Suppressor macrophage treated with lipopolysaccharide for 1 hour (primary cell): ENCODE results near the gene CFB.
"Not testable (repeated sequence)": the region's sequence is repeated elsewhere in the genome, so short reads cannot be mapped to it uniquely, and the experiment has no call there.

Source experiments
- DNase-seq, 3 donors: peaks; one replicate each; pipeline ENCODE4 v3.0.0-alpha.2; 2020 to 2022

CFB gene

DNA sequence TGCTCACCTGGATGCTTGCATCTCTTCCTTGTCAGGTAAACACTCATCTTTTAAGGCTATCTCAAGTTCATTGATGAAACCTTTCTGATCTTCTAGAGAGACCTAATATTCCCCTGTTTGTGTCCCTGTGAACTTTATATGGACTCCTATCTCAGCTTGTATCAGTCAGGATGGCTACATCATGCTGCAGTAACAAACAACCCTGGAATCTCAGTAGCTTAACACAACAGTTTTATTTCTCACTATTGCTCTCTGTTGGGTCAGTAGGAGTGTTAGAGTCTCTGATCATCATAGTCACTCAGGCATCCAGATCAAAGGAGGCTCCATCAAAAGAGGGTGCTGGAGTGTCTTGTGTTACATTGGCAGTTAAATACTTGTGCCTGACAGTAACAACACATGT lies 30.5 kb upstream of the CFB start:
- DNase-seq, result no peak

DNA sequence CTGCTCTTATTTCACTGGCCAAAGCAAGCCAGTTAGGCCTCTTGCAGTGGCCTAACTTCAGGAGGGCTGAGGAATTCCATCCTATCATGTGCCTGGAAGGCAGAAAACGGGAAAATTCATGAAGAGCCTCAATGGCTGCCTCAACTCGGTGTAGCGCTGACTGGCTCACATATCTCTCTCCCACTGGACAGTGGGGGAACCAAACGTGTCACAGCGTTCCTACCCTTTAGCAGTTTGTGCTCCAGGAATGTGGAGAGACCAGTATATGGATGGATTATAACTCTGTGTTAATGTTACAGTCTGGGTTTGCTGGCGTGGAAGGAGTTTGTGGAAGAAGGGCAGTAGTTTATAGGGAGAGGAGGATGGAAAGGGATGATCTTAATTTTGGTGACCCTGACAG lies 30.1 kb upstream of the CFB start:
- no peak for DNase-seq

DNA sequence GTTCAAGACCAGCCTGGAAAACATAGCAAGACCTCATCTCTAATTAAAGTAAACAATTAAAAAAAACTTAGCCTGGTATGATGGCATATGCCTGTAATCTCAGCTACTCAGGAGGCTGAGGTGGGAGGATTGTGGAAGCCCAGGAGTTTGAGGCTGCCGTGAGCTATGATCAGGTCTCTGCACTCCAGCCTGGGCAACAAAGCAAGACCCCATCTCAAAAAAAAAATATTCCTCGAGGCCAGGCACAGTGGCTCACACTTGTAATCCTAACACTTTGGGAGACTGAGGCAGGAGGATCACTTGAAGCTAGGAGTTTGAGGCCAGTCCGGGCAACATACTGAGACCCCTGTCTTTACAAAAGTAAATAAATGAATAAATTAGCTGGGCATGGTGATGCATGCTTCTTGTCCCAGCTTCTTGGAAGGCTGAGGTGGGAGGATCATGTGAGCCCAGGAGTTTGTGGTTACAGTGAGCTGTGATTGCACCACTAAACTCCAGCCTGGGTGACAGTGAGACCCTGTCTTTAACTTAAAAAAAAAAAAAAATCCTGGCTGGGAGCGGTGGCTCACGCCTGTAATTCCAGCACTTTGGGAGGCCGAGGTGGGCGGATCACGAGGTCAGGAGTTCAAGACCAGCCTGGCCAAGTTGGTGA lies 27.7 kb upstream of the CFB start:
- DNase-seq, result peak; percentile 51 to 65 (median 55)

DNA sequence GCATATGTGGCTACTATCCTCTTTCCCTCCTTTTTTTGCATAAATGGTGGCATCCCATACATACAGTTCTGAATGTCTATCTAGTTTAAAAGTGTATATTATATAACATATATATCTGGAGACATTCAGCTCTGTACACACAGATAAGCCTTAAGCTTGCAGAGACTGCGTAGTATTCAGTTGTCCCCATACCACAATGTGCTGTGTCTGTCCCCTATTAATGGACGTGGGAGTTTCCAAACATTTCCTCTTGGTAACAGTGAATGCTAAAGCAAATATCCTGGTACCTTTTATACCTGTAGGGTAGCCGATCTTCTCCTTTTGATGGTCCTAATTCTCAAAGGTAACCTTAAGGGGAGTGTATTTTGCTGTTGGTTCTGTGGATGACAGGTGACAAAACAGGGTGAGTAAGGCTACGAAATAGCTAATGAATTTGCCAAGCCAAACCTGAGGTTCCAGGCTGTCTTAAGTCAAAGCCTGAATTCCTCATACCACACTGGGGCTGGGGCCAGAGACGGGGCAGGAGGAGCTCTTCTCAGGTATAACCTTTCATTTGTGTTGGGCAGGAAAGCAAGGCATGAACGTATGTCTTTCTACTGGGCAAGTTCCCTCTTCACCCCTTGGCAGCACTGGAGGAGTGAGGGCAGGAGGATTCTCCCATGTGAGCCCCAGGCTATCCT lies 26.1 kb upstream of the CFB start:
- no peak for DNase-seq

DNA sequence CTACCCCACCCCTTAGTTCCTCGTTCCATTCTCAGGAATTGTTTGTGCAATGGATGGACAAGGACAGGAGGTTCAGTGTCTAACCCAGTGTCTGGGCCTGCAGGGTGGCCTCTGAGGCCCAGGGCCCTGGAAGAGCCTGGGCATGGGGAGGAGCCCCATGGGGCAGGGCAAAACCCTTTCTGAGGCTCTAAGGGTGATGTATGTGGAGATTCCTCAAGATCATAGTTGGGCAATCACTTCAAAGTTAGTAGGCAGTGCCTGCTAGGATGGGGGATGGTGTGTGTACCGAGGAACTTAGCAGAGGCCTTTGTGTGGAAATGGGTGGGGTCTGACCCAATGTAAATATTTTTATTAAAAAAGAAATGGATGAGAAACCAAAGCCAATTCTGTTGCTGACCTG lies 25.1 kb upstream of the CFB start:
- peak; percentile 84 to 89 (median 86) for DNase-seq

DNA sequence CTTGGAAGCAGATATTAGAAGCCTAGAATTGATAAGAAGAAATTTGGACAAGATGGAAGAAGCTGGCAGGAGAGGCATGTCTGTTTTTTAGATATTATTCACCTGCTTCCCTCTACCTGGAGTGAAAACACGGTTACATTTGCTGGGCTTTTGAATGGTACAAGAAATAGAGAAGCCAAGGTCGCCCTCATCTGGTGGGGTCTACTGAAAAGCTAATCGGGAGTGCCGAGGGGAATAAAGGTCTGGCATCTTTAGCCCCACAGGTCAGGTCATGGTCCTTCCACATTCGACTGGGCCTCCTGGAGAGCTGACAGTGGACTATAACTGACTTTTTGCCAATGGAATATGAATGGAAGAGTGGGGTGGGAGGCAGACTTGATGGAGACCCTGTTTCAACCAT lies 23.0 kb upstream of the CFB start:
- peak; percentile 37 to 46 (median 38) for DNase-seq

DNA sequence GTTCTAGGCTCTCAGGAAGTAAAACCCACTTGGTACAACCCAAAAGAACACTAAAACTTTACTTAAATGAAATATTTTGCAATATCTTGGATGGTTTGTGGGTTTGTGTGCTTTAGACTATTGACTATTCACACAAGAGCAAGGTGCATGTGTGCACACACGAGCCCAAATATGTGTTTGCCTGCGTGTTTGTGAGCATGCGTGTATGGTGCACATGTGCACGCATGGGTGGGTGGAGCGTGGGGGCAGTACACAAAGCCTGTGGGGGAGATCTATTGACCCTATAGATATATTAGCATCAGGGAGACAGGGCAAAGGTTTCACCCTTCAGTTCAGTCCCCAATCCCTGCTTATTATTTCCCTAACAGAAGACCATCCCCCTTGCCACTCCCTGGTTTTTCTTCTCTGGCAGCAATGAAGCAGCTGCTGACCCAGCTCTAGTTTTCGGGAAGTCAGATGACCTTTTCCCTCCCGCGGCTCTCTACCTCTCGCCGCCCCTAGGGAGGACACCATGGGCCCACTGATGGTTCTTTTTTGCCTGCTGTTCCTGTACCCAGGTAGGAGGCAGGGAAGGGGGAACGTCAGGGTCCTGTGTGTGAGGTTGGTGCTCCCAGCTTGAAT lies 18.5 kb upstream of the CFB start, which contains the start of gene C2:
C2 (plus strand) TSS at position 476 of the 621 bp plus-strand sequence; CDS start at position 512, 36 bp downstream.
- DNase-seq, result peak in 2 of 3 donors; percentile 50 to 53

DNA sequence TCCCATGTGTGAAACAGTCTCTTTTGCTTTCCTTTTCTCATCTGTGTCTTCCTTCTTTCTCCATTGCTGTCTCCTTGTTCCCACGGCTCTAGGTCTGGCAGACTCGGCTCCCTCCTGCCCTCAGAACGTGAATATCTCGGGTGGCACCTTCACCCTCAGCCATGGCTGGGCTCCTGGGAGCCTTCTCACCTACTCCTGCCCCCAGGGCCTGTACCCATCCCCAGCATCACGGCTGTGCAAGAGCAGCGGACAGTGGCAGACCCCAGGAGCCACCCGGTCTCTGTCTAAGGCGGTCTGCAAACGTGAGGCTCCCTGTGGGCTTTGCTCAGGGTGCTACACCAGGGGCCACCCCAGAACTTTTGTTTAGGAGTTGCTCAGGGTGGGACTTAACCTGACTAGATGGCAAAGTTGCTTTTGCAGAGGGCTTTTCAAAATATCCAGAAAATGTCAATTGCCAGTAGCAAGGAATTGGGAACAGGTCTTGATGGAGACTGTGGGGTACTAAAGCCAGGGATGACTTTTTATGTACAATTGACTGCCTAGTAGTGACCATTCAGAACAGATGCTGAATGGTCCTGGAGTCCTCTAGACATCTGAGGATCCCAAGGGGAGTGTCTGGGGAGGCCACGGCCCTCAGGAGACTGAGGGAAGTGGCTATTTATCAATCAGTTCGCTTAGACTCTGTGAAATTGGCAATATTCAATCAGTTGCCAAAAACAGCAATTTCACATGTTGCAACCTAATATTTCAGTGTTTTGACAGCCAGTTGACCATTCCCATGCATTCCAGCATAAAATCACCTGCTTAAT lies 17.8 kb upstream of the CFB start:
- DNase-seq, result no peak

DNA sequence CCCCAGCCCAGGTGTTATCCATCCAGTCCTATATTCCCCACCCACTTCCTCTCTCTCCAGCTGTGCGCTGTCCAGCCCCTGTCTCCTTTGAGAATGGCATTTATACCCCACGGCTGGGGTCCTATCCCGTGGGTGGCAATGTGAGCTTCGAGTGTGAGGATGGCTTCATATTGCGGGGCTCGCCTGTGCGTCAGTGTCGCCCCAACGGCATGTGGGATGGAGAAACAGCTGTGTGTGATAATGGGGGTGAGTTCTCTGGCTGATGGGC lies 17.3 kb upstream of the CFB start:
- DNase-seq, result no peak

DNA sequence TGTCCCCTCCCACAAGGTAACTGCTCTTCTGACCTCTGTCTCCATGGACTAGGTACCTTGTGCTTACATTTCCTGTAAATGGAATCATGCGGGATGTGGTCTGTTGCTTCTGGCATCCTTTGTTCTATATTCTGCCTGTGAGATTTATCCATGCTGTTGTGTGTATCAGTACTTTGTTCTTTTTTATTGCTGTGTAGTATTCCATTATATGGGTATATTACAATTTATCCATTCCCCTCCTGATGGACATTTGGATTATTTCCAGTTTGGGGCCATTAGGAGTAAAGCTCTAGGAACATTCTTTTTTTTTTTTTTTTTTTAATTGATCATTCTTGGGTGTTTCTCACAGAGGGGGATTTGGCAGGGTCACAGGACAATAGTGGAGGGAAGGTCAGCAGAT lies 14.9 kb upstream of the CFB start:
- no peak for DNase-seq

DNA sequence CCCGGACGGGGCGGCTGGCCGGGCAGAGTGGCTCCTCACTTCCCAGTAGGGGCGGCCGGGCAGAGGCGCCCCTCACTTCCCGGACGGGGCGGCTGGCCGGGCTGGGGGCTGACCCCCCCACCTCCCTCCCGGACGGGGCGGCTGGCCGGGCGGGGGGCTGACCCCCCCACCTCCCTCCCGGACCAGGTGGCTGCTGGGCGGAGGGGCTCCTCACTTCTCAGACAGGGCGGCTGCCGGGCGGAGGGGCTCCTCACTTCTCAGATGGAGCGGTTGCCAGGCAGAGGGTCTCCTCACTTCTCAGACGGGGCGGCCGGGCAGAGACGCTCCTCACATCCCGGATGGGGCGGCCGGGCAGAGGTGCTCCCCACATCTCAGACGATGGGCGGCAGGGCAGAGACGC lies 13.8 kb upstream of the CFB start:
- DNase-seq, result not testable (repeated sequence)

DNA sequence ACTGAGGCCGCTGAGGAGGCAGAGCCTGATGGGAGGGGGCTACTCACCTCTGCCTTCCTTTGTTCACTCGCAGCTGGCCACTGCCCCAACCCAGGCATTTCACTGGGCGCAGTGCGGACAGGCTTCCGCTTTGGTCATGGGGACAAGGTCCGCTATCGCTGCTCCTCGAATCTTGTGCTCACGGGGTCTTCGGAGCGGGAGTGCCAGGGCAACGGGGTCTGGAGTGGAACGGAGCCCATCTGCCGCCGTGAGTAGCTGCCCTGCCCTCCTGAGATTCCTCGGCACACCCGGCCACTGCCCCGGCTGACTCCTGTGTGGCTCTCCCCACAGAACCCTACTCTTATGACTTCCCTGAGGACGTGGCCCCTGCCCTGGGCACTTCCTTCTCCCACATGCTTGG lies 12.4 kb upstream of the CFB start:
- no peak for DNase-seq

DNA sequence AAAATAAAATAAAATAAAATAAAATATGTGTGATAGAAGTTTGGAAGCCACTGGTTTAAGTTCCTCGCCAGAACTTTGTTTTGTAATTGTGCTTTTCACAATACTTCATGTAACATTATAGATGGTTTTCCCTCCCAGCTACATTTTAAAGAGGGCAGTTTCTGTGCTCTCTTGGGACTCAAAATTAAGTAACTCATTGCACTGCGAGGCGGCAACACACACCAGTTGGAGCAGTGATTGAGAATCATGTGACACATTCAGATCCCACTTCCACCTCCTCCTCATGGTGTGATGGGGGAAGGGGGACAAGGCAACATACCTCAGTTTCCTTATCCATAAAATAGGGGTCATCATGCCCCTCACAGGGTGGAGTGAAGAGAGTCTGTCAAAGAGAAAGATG lies 10.9 kb upstream of the CFB start:
- peak in 2 of 3 donors; percentile 22 to 34 for DNase-seq

DNA sequence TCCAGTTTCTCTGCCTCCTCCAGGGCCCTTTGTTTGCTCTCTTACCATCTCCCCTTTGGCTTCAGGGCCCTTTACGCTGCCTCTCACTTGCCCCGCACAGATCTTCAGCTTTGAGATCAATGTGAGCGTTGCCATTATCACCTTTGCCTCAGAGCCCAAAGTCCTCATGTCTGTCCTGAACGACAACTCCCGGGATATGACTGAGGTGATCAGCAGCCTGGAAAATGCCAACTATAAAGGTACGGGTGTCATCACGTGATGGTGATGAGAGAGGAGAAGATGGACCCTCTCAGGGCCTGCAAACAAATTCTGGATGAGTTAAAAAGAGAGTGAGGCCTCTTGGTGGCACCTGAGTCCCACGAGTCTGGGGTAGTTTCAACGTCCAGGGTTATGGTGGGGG lies 10.1 kb upstream of the CFB start:
- DNase-seq, result no peak

DNA sequence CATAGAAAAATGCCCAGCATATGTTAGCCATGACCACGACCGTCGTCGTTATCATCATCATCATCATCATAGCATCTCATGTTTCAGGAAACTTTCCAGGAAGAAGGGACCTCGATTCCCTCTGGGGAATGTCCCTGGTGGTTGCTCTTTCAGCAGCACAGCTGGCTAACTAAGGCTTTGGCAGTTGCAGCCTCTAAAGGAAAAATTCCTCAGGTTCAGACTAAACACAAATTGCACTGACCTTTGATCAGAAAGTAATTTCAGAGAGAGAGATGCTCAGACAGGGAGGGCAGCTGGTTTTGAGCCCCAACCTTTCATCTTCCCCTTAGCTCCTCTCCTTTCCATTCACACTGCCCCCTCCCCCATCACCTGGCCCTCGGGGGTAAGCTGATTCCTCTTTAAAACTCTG lies 5.6 kb upstream of the CFB start:
- peak; percentile 23 to 53 (median 46) for DNase-seq

DNA sequence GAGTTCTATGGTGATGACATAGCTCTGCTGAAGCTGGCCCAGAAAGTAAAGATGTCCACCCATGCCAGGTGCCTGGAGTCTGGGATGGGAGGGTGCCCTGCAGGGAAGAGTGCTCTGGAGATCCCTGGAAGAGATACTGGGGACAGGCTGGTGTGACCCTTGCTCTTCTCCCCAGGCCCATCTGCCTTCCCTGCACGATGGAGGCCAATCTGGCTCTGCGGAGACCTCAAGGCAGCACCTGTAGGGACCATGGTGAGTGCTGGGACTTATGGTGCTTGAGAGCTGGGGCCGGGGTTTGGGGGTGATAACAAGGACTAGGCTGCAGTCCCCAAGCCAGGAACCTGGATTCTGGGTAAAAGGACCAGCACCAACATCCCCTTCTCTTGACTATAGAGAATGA lies 2.2 kb upstream of the CFB start:
- no peak for DNase-seq

DNA sequence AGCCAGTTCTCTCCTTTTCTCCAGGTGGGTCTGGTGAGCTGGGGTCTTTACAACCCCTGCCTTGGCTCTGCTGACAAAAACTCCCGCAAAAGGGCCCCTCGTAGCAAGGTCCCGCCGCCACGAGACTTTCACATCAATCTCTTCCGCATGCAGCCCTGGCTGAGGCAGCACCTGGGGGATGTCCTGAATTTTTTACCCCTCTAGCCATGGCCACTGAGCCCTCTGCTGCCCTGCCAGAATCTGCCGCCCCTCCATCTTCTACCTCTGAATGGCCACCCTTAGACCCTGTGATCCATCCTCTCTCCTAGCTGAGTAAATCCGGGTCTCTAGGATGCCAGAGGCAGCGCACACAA lies 765 bp upstream of the CFB start:
- DNase-seq, result no peak

DNA sequence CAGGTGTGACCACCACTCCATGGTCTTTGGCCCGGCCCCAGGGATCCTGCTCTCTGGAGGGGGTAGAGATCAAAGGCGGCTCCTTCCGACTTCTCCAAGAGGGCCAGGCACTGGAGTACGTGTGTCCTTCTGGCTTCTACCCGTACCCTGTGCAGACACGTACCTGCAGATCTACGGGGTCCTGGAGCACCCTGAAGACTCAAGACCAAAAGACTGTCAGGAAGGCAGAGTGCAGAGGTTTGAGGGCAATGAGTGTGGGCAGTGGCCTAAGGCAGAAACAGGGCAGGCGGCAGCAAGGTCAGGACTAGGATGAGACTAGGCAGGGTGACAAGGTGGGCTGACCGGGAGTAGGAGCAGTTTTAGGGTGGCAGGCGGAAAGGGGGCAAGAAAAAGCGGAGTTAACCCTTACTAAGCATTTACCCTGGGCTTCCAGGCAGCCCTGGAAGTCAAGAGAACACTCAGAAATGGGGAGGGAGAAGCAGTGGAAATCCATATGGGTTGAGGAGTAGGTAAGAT lies 533 bp downstream of the CFB start:
- no peak for DNase-seq

DNA sequence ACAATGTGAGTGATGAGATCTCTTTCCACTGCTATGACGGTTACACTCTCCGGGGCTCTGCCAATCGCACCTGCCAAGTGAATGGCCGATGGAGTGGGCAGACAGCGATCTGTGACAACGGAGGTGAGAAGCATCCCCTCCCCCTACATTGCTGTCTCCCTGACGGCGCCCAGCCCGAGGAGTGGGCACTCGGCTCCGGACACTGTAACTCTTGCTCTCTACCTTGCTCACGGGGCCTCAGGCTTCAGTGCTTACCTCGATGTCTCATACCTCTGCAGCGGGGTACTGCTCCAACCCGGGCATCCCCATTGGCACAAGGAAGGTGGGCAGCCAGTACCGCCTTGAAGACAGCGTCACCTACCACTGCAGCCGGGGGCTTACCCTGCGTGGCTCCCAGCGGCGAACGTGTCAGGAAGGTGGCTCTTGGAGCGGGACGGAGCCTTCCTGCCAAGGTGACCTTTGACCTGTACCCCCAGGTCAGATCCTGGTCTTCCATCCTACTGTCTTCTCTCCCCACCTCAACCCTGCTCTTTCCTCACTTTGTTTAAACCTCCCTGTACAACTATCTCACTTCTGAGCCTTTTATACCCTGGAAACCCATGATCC lies 1.3 kb downstream of the CFB start:
- DNase-seq, result no peak

DNA sequence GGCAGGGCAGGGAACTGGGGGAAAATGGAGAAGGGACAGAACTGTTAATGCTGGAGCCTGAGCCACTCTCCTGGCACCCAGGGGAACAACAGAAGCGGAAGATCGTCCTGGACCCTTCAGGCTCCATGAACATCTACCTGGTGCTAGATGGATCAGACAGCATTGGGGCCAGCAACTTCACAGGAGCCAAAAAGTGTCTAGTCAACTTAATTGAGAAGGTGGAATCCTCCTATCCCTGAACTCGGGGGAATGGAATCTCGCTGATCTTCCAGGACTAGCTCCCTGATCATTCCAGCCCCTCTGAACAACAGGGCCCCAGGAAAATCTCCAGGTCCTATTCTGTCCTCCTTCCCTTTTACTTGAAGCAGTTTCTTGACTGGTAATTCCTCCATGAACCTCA lies 2.0 kb downstream of the CFB start:
- DNase-seq, result no peak

DNA sequence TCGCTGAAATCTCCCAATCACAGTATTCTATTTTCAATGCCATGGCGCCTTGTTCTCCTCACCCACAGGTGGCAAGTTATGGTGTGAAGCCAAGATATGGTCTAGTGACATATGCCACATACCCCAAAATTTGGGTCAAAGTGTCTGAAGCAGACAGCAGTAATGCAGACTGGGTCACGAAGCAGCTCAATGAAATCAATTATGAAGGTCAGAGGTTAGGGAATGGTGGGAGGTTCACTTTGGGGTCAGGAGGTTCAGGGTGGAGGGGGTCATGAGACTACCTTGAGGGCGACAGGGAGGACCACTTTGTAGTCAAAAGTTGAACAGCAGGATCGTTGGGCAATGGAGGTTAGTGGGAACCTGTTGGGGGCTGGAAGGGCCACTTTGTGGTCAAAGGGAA lies 2.4 kb downstream of the CFB start:
- no peak for DNase-seq

DNA sequence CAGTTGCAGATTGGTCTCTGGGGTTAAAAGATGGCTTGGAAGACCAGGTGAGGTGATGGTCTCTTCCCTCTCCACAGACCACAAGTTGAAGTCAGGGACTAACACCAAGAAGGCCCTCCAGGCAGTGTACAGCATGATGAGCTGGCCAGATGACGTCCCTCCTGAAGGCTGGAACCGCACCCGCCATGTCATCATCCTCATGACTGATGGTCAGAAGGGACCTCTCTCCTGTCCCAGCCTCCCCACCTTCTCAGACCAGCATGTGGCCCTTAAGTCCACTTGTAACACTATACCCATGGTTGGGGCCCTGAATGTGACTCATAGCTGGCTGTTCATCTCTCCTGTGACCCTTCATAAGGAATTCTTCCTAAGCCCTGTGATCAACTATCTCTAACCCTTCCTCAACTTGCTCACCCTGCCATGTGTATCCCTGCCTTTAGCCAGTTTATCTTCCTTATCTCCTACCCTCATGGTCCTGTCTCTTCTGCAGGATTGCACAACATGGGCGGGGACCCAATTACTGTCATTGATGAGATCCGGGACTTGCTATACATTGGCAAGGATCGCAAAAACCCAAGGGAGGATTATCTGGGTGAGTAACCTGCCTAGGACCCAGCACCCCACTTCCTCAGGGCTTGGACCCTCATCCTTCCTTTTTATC lies 3.0 kb downstream of the CFB start:
- peak; percentile 64 to 72 (median 68) for DNase-seq
